IMR-90 (cell line): Measurements from ENCODE around the gene CTPS1.

Source experiments
- BHLHE40 ChIP-seq: fragments of 150-350 bp; IDR thresholded peaks from 2 replicates; pipeline ENCODE4 v1.6.1; 2016; ENCODE audit warnings: mild to moderate bottlenecking, low read depth, low read length
- CEBPB ChIP-seq: IDR thresholded peaks from 2 replicates; pipeline ENCODE4 v1.6.1; 2012; ENCODE audit warnings: low read depth, low read length, improper control_type of control experiment
- CTCF ChIP-seq: conservative IDR thresholded peaks from 2 replicates; pipeline ENCODE4 v1.5.1; 2012; ENCODE audit warnings: mild to moderate bottlenecking, low read depth, low read length, improper control_type of control experiment
- ELK1 ChIP-seq: fragments of 150-350 bp; IDR thresholded peaks from 2 replicates; pipeline ENCODE4 v1.6.1; 2016; ENCODE audit warnings: low read depth, mild to moderate bottlenecking, low read length, moderate library complexity, borderline replicate concordance
- FOS ChIP-seq: fragments of 150-350 bp; IDR thresholded peaks from 2 replicates; pipeline ENCODE4 v1.6.1; 2016; ENCODE audit warnings: low read depth, low read length
- MAFK ChIP-seq: IDR thresholded peaks from 2 replicates; pipeline ENCODE4 v1.6.1; 2012; ENCODE audit warnings: low read depth, low read length, improper control_type of control experiment
- MXI1 ChIP-seq: IDR thresholded peaks from 2 replicates; pipeline ENCODE4 v1.6.1; 2012; ENCODE audit warnings: low read depth, mild to moderate bottlenecking, low read length, moderate library complexity, borderline replicate concordance
- POLR2A ChIP-seq: IDR thresholded peaks from 2 replicates; pipeline ENCODE4 v1.6.1; 2012; ENCODE audit warnings: mild to moderate bottlenecking, low read depth, low read length
- RAD21 ChIP-seq: IDR thresholded peaks from 2 replicates; pipeline ENCODE4 v1.6.1; 2012; ENCODE audit warnings: low read length, improper control_type of control experiment
- RCOR1 ChIP-seq: IDR thresholded peaks from 2 replicates; pipeline ENCODE4 v1.6.1; 2012; ENCODE audit warnings: mild to moderate bottlenecking, low read length, improper control_type of control experiment; ENCODE audit not compliant: insufficient replicate concordance
- RFX5 ChIP-seq: IDR thresholded peaks from 2 replicates; pipeline ENCODE4 v1.8.0; 2012; ENCODE audit warnings: low read depth, mild to moderate bottlenecking, low read length, moderate library complexity
- SMC3 ChIP-seq: fragments of 150-350 bp; IDR thresholded peaks from 2 replicates; pipeline ENCODE4 v1.6.1; 2016; ENCODE audit warnings: low read depth, mild to moderate bottlenecking, antibody characterized with exemption, low read length, moderate library complexity
- USF2 ChIP-seq: fragments of 150-350 bp; IDR thresholded peaks from 2 replicates; pipeline ENCODE4 v1.6.1; 2017; ENCODE audit warnings: mild to moderate bottlenecking, antibody characterized with exemption, low read length, low read depth

- no peak; the same call in 1 of the 2 replicates for TF ChIP-seq POLR2A
- TF ChIP-seq CTCF: no peak
- no peak for TF ChIP-seq ELK1
- TF ChIP-seq FOS: no peak
- TF ChIP-seq USF2: no peak
- no peak for TF ChIP-seq SMC3
- TF ChIP-seq BHLHE40: no peak
- TF ChIP-seq RAD21: no peak
- no peak for TF ChIP-seq RCOR1
- TF ChIP-seq MXI1: no peak
- no peak for TF ChIP-seq MAFK
- TF ChIP-seq CEBPB: no peak
- TF ChIP-seq RFX5: no peak
Observed at GRCh38 chr1:41024953-41025352, 45.5 kb downstream of the CTPS1 start.
